ENCODE measurements around the gene CAB39L. TPM values are rescaled to one million over a fixed set of nuclear protein-coding genes. Genes with fewer than 3 reads are reported as not detected.

Gene CAB39L
- polyA plus RNA-seq, 2 of the 4 experiments (the other 2 are of a cell fraction), result 2.3 to 5.2 TPM

- H3K4me3 ChIP-seq, result no peak overlapping the region
- TF ChIP-seq ZSCAN20 (CRISPR knock-in tag; IDR thresholded peaks at IDR 0.05), result no peak
- no peak for TF ChIP-seq TFCP2L1 (CRISPR knock-in tag; IDR thresholded peaks at IDR 0.05)
- TF ChIP-seq USF2 (IDR thresholded peaks at IDR 0.05), result no peak
- TF ChIP-seq MAFK (IDR thresholded peaks at IDR 0.05; ENCODE audit: partially characterized antibody), result no peak
- no peak for TF ChIP-seq CHD2 (IDR thresholded peaks at IDR 0.05; ENCODE audit: low read length, partially characterized antibody)
- TF ChIP-seq ELK1 (IDR thresholded peaks at IDR 0.05; ENCODE audit: low read depth, low read length), result no peak
- no peak for TF ChIP-seq HOXA7 (CRISPR knock-in tag; IDR thresholded peaks at IDR 0.05)
- no peak for TF ChIP-seq SMC3 (IDR thresholded peaks at IDR 0.05)
- no peak for TF ChIP-seq HOXB5 (CRISPR knock-in tag; IDR thresholded peaks at IDR 0.05)
- TF ChIP-seq HEYL (CRISPR knock-in tag; IDR thresholded peaks at IDR 0.05), result no peak
- POLR2A ChIA-PET, result no interaction called here
- ATAC-seq (no peak), DNase-seq (ENCODE audit: low read depth in 1 of 2, low spot score in 1 of 2) (no peak), FAIRE-seq (no peak)
- no peak overlapping the region for H3K27ac ChIP-seq
- no peaks in the 10 kb centered on the region for H3K4me1 ChIP-seq
- H3K9me3 ChIP-seq, result peaks cover 2% of the 10 kb centered on the region; the same call in 1 of the 3 replicates
- no peak overlapping the region for H3K4me2 ChIP-seq
- CTCF ChIA-PET, result no interaction called here
- WGBS (ENCODE audit: missing lambda C conversion rate), result 78% methylated on average over 3 of the region's 3 CpGs
These were observed 34.9 kb downstream of the CAB39L start for GRCh38 chr13:49409008-49409407.

- POLR2A ChIA-PET, result no interaction called here
- 91% methylated on average over 4 of the region's 4 CpGs for WGBS (ENCODE audit: missing lambda C conversion rate)
- FAIRE-seq (no peak), ATAC-seq (no peak), DNase-seq (ENCODE audit: low read depth in 1 of 2, low spot score in 1 of 2) (no peak)
- Histone ChIP-seq H3K4me1 (no peaks in the 10 kb centered on the region), H3K4me2 (no peak overlapping the region), H3K9me3 (peaks cover 2% of the 10 kb centered on the region; the same call in 1 of the 3 replicates), H3K27ac (no peak overlapping the region), H3K4me3 (no peak overlapping the region)
- TF ChIP-seq JUN (IDR thresholded peaks at IDR 0.05) (no peak), ZFP36 (IDR thresholded peaks at IDR 0.05; ENCODE audit: borderline replicate concordance, partially characterized antibody) (no peak), POLR2A (IDR thresholded peaks at IDR 0.05; ENCODE audit: low read length) (no peak), USF2 (IDR thresholded peaks at IDR 0.05) (no peak)
- CTCF ChIA-PET, result no interaction called here
These were observed 35.9 kb downstream of the CAB39L start for GRCh38 chr13:49407936-49408335.

- ATAC-seq, result no peak
- Histone ChIP-seq H3K4me3 (no peak overlapping the region), H3K9me3 (peaks cover 2% of the 10 kb centered on the region; the same call in 1 of the 3 replicates), H3K4me2 (no peak overlapping the region), H3K4me1 (no peaks in the 10 kb centered on the region), H3K27ac (no peak overlapping the region)
- ChIA-PET CTCF (no interaction called here), POLR2A (no interaction called here)
- no peak for FAIRE-seq
- 93% methylated on average over 1 of the region's 1 CpG for WGBS (ENCODE audit: missing lambda C conversion rate)
- DNase-seq (ENCODE audit: low read depth in 1 of 2, low spot score in 1 of 2), result no peak
- TF ChIP-seq SREBF2 (IDR thresholded peaks at IDR 0.05), result no peak
- no peak for TF ChIP-seq CBX8 (IDR thresholded peaks at IDR 0.05)
- TF ChIP-seq E2F6 (IDR thresholded peaks at IDR 0.05; ENCODE audit: borderline replicate concordance, low read depth), result no peak
- no peak for TF ChIP-seq RARB (CRISPR knock-in tag; IDR thresholded peaks at IDR 0.05)
- TF ChIP-seq ZFP36 (IDR thresholded peaks at IDR 0.05; ENCODE audit: borderline replicate concordance, partially characterized antibody), result no peak
- TF ChIP-seq FOXS1 (CRISPR knock-in tag; IDR thresholded peaks at IDR 0.05), result no peak
These were observed 36.8 kb downstream of the CAB39L start for GRCh38 chr13:49407068-49407467.

- Histone ChIP-seq H3K4me3 (no peak overlapping the region), H3K27ac (no peak overlapping the region), H3K4me2 (no peak overlapping the region), H3K4me1 (no peaks in the 10 kb centered on the region), H3K9me3 (peaks cover 2% of the 10 kb centered on the region; the same call in 1 of the 3 replicates)
- ATAC-seq (no peak), FAIRE-seq (no peak), DNase-seq (ENCODE audit: low read depth in 1 of 2, low spot score in 1 of 2) (no peak)
- 93% methylated on average over 1 of the region's 1 CpG for WGBS (ENCODE audit: missing lambda C conversion rate)
- TF ChIP-seq HES2 (IDR thresholded peaks at IDR 0.05) (no peak), CBX2 (IDR thresholded peaks at IDR 0.05; ENCODE audit: borderline replicate concordance, low read depth) (no peak)
- POLR2A ChIA-PET, result no interaction called here
- CTCF ChIA-PET, result no interaction called here
These were observed 39.2 kb downstream of the CAB39L start for GRCh38 chr13:49404703-49405020.
